CD4-positive, alpha-beta T cell treated with Interleukin-12 subunit alpha and Interleukin-12 subunit beta, for 1 hour (primary cell): Measurements from ENCODE around the gene CD47.

ENCODE experiments used
- DNase-seq: peaks from one replicate; pipeline ENCODE4 v3.0.0-alpha.2; 2020

CD47 gene

GRCh38 chr3:108114423-108115065, 23.7 kb upstream of the CD47 start:
- DNase-seq, result no peak

- no peak for DNase-seq
Observed at GRCh38 chr3:108113975-108114374, 23.1 kb upstream of the CD47 start.

DNA sequence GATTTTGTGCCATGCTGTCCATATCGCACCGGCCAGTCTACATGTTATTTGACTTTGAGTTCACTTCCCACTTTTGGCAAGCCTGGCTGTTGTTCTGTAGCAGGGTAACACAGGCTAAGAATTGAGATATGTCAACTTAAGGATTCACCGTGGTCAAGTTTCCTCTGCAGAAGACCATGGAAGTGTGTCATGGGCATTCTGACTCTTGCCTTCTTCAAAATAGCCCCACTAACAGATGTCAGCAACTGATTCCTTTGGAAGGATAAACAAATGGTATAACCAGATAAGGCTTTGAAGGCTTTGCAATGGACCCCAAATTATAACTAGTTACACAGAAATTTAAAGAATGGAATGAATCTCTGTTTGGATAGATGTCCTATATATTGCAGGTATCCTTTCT, 20.1 kb upstream of the CD47 start:
- DNase-seq, result no peak

GRCh38 chr3:108108416-108108815, 17.6 kb upstream of the CD47 start:
- no peak for DNase-seq

DNA sequence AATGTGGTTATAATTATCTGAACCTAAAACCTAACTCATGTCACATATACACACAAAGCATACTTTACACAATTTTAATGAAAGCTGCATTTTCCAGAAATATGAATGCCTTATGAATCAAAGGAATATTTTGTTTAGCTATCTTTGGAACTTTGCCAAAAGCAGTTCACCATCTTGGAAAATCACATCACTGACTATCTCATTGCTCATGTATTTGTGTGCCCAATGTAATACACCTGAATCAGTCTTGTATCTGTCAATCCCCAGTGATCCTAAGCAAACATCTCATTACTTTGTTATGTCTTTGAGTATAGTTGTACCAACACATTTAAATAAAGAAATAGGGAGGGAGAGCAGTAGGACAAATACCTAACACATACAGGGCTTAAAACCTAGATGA, 15.6 kb upstream of the CD47 start:
- no peak for DNase-seq

DNA sequence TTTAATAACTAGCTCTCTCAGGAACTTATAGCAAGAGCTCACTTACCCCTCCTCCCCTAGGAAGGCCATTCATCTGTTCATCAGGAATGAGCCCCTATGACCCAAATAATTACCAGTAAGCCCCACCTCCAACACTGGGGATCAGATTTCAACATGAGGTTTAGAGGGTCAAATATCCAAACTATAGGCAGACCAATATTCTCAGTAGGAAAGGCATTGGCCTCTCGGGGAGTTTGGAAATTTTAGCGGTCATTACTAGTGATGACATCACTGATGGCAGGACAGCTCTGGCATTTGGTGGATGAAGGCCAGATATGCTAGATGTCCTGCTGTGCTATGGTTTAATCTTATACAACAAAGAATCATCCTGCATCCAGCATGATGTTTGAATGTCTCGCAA, 15.2 kb upstream of the CD47 start:
- no peak for DNase-seq

DNA sequence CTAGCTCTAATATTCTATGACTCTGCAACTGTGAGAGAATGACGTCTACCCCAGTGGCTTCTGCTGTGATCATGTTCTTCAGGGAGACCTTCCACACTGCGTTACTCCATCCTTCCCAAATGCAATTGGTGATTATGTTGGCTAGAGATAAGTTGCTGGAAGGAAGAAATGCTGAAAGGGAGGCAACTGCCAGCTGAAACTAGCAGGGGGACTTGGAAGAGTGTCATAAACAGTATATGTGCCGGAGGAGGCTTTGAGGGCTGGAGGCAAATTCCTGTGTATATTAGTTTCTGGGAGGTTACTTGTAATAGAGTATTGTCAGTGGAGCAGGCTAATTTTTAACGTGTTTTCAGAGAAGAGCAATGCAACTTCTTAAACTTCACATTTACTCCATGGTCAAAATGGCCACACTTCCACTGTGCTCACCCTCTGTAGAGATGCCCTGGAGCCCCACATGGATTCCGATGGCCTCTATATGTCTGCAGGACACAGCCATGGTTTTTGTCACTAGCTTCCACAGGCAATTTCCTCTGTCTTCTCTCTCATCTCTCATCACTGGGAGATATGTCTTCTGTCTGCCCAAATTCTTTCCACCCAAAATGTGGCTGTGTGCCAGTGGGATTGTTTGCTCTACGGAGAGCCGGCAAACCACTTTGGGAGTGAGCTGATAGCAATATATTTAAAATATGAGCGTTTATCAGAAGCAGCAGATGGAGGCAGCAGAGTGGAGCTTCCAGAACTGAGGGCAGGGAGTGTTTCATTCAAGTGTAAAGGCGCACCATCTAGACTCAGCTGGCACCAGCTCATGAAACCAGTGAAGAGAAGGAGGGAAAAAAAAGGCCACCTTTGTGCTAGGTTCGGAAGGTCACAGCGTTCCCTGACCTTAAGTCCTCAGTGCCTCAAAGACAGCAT, 13.3 kb upstream of the CD47 start:
- no peak for DNase-seq

GRCh38 chr3:108103040-108103751, 12.4 kb upstream of the CD47 start:
- DNase-seq, result no peak

- no peak for DNase-seq
Observed at GRCh38 chr3:108102420-108103039, 11.7 kb upstream of the CD47 start.

- DNase-seq, result peak; percentile 58
Observed at GRCh38 chr3:108100906-108101660, 10.3 kb upstream of the CD47 start.

- peak; percentile 45 for DNase-seq
Observed at GRCh38 chr3:108099679-108100428, 9.0 kb upstream of the CD47 start.

DNA sequence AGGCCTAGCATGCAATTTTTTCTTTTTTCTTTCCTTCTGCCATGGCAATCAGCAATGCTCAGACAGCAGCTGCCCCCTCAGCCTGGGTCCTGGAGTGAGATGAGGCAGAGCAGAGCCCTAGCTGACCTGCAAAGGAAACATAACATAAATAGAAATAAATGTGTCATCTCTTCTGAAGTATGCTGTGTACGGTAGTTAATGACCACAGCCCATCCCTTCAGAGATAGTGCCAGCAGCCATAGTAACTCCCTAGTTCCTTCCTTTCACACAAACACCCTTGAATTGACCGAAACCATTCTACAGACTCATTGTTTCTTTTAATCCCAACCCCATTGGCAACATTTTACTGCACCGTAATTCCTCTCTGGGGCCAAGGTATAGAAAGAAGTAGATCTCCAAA, 8.4 kb upstream of the CD47 start:
- no peak for DNase-seq

GRCh38 chr3:108098003-108098370, 7.2 kb upstream of the CD47 start:
- no peak for DNase-seq

- no peak for DNase-seq
Observed at GRCh38 chr3:108097322-108098002, 6.6 kb upstream of the CD47 start.

GRCh38 chr3:108096532-108097321, 5.9 kb upstream of the CD47 start:
- no peak for DNase-seq

- DNase-seq, result no peak
Observed at GRCh38 chr3:108093616-108094015, 2.8 kb upstream of the CD47 start.

DNA sequence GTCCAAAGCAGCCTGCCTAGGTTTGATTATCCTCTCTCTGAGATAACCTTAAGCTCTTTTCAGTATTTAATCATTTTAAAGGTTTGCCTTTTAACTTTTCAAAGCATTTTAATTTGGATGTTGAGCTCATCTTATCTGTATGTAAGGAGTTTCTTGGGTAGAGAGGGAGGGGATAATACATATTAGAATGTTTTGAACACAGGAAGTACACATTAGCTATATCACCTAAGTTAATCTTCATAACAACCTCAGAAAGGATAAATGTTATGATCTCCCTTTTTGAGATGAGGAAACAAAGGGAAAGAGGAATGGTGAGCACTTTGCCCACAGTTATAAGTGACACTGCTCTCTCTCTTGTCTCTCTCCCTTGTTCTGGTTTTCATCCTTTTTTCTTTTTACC, 2.2 kb upstream of the CD47 start:
- no peak for DNase-seq

DNA sequence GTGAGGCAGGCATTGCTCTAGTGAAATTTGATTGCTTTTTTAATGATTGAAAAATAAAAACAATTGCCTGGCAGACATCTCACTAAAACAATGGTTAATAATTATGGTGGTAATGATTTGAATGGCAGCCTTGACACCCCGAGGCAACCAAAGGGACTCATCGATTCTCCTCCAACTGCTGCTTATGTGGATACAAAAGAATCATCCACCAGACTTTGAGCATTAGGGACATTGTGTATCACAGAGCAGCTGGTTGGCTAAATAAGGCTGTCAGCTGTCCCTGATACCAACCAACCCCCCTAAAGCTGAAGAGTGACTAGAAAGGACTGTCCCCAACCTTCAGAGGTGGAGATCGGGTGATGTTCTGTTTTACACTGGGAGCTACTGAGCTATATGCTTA, 1.7 kb upstream of the CD47 start:
- DNase-seq, result no peak

- DNase-seq, result peak; percentile 52
Observed at GRCh38 chr3:108091498-108092250, 843 bp upstream of the CD47 start.
